Amniotic epithelial cell (primary cell): ENCODE data around the gene MMD2.

ENCODE experiments used
- DNase-seq: peaks from one replicate; pipeline ENCODE4 v3.0.0-alpha.2; 2010; ENCODE audit warnings: low read depth

Gene MMD2

GRCh38 chr7:4957847-4958476, 1.0 kb downstream of the MMD2 start:
- DNase-seq, result no peak

- DNase-seq, result peak; percentile 28
Measured at GRCh38 chr7:4951903-4952636, 6.9 kb downstream of the MMD2 start.

- DNase-seq, result no peak
Measured at GRCh38 chr7:4951304-4951703, 7.7 kb downstream of the MMD2 start.

- no peak for DNase-seq
Measured at GRCh38 chr7:4948402-4948801, 10.6 kb downstream of the MMD2 start.

GRCh38 chr7:4945949-4946348, 13.0 kb downstream of the MMD2 start:
- no peak for DNase-seq

GRCh38 chr7:4944939-4945338, 14.0 kb downstream of the MMD2 start:
- DNase-seq, result no peak

GRCh38 chr7:4943297-4943696, 15.7 kb downstream of the MMD2 start:
- DNase-seq, result no peak

GRCh38 chr7:4939971-4940728, 18.8 kb downstream of the MMD2 start:
- no peak for DNase-seq

- no peak for DNase-seq
Measured at GRCh38 chr7:4937411-4937810, 21.6 kb downstream of the MMD2 start.

- DNase-seq, result no peak
Measured at GRCh38 chr7:4934419-4935025, 24.5 kb downstream of the MMD2 start.

GRCh38 chr7:4931943-4932342, 27.0 kb downstream of the MMD2 start:
- no peak for DNase-seq

- DNase-seq, result no peak
Measured at GRCh38 chr7:4929005-4929404, 30.0 kb downstream of the MMD2 start.

GRCh38 chr7:4928445-4928844, 30.5 kb downstream of the MMD2 start:
- no peak for DNase-seq

- DNase-seq, result no peak
Measured at GRCh38 chr7:4919969-4920766, 38.8 kb downstream of the MMD2 start.

GRCh38 chr7:4916113-4916512, 42.9 kb downstream of the MMD2 start:
- no peak for DNase-seq

- no peak for DNase-seq
Measured at GRCh38 chr7:4911111-4911828, 47.7 kb downstream of the MMD2 start.

GRCh38 chr7:4906682-4907081, 52.3 kb downstream of the MMD2 start:
- no peak for DNase-seq

GRCh38 chr7:4905171-4905570, 53.8 kb downstream of the MMD2 start:
- no peak for DNase-seq

- DNase-seq, result no peak
Measured at GRCh38 chr7:4904346-4904745, 54.6 kb downstream of the MMD2 start.

- DNase-seq, result no peak
Measured at GRCh38 chr7:4895766-4896165, 63.2 kb downstream of the MMD2 start.

GRCh38 chr7:4894482-4894881, 64.5 kb downstream of the MMD2 start:
- DNase-seq, result no peak
